GM10266 (cell line): ENCODE results near the gene PLXDC1.

Source experiments
- DNase-seq: peaks from one replicate; pipeline ENCODE4 v3.0.0; 2012; ENCODE audit errors: extremely low spot score
- TF ChIP-seq, protein P1 (sequence below): IDR thresholded peaks from 2 replicates; pipeline ENCODE4 v1.5.1; 2012; ENCODE audit warnings: mild to moderate bottlenecking, low read depth; ENCODE audit not compliant: control insufficient read depth, insufficient read depth; ENCODE audit errors: missing control alignments

PLXDC1 gene

GRCh38 chr17:39192901-39193300 lies 41.5 kb upstream of the PLXDC1 start:
- TF ChIP-seq, protein P1, sequence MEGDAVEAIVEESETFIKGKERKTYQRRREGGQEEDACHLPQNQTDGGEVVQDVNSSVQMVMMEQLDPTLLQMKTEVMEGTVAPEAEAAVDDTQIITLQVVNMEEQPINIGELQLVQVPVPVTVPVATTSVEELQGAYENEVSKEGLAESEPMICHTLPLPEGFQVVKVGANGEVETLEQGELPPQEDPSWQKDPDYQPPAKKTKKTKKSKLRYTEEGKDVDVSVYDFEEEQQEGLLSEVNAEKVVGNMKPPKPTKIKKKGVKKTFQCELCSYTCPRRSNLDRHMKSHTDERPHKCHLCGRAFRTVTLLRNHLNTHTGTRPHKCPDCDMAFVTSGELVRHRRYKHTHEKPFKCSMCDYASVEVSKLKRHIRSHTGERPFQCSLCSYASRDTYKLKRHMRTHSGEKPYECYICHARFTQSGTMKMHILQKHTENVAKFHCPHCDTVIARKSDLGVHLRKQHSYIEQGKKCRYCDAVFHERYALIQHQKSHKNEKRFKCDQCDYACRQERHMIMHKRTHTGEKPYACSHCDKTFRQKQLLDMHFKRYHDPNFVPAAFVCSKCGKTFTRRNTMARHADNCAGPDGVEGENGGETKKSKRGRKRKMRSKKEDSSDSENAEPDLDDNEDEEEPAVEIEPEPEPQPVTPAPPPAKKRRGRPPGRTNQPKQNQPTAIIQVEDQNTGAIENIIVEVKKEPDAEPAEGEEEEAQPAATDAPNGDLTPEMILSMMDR = no peak
- DNase-seq = no peak

DNA sequence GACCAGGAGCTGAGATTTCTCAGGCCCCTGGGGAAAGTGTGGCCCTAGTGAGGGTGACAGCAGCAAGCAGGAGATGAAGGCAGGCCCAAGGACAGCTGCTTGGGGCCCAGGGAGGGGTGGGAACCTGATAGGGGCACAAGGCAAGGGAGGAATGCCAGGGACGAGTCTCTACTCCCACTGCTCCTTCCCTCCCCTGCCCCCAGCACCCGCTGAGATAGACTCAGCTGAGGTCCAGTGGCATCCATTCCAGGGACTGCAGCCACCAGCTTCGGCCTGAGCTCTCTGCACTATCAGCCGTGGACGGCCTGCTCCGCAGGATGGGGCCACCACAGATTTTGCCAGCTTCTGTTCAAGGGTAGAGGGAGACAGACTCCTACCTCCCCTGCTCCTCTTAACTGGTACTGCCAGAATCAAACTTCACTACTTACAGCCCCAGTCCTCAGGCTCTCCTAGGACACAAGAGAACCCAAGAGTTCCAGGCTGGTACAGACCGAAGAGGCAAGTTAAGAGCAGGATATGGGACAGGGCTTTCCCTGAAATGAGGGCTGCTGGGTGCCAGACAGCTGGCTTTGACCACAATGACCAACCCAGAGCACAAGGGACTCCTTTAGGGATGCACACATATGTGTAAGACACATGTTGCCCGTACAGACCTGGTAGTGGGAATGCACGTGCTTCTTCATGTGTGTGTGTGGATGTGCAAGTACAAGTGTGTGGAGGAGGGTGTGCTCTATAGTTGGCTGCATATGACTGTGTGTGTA lies 40.5 kb upstream of the PLXDC1 start:
- no peak for DNase-seq
- TF ChIP-seq, protein P1 = no peak

DNA sequence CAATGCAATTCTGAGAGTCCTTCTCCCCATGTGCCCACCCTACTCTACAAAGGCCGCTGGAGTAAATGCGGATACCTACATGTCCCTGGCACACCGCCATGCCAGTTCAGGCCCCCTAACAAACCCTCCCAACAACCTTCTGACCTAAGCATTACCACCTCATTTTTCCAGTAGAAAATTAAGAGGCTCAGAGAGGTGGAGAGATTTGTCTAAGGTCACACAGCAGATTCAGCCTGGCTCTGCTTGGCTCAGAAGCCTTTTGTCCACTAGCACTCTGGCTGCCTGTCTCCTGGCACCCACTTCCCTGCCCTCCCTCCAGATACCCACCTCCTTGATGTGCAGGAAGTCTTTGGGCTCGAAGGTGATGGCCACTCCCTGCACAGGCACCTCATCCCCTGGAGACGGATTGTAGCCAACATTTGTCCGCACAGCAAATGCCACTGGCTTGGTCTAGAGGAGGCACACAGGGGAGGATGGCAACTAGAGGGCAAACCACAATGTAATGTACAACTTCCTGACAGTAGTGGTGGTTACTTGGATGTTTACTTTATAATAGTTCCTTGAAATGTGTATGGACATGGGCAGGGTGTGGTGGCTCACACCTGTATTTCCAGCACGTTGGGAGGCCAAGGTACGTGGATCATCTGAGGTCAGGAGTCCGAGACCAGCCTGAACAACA lies 35.9 kb upstream of the PLXDC1 start:
- DNase-seq = no peak
- TF ChIP-seq, protein P1 = no peak

DNA sequence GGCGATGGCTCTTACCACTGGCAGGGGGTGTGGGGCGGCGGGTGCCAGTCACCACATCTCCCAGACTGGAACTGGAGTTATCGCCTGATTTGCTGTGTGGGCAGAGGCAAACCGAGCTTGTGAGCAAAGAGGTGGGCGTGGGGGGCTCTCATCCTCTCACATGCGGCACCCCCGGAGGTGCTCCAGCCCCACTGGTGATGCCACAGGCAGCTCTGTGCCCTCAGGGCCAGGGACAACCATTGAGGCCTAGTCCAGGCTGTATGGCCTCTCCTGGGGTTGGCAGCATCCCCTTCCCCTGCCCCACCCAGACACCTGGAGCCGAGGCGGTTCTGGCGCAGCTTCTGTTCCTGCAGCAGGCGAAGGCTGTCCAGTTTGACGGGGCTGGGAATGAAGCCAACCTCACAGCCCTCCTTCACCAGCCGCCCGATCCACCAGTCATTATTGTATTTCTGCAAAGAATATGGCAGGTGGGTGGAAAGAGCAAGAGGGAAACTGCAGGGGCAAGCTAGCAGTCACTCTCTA lies 35.1 kb upstream of the PLXDC1 start:
- TF ChIP-seq, protein P1 = no peak
- DNase-seq = no peak

- TF ChIP-seq, protein P1 = no peak
- no peak for DNase-seq
Measured at GRCh38 chr17:39183720-39184119, 32.3 kb upstream of the PLXDC1 start.

- no peak for DNase-seq
- TF ChIP-seq, protein P1 = no peak
Measured at GRCh38 chr17:39183045-39183444, 31.6 kb upstream of the PLXDC1 start.

- no peak for DNase-seq
- TF ChIP-seq, protein P1 = no peak
Measured at GRCh38 chr17:39181303-39181702, 29.9 kb upstream of the PLXDC1 start.
